Breast epithelium (tissue), 4 donors: ENCODE results near the gene AKIRIN2. TPM values are rescaled to one million over a fixed set of nuclear protein-coding genes. Genes with fewer than 3 reads are reported as not detected.
A peak's percentile ranks its signal among the peaks of the same experiment; 100 is the strongest.

Experiments used
- DNase-seq, 2 donors: peaks; one replicate each; pipeline ENCODE4 v3.0.0-alpha.2; 2019; ENCODE audit warnings: low spot score in 2 of 2
- H3K27ac ChIP-seq, 2 donors: fragments of 200-600 bp; sonication (generic) in 1 of 2; one replicate each; pipeline ENCODE4 v1.5.1; 2016 to 2019; ENCODE audit warnings: mild to moderate bottlenecking in 1 of 2
- H3K27me3 ChIP-seq, 2 donors: fragments of 200-600 bp; sonication (generic) in 1 of 2; one replicate each; pipeline versions ENCODE4 v1.5.1 to v1.6.0; 2017 to 2019; ENCODE audit warnings: control low read depth in 1 of 2, mild to moderate bottlenecking in 1 of 2
- H3K36me3 ChIP-seq: fragments of 200-600 bp; one replicate; pipeline ENCODE4 v1.5.1; 2019
- H3K4me1 ChIP-seq, 2 donors: fragments of 200-600 bp; sonication (generic); one replicate each; pipeline ENCODE4 v1.5.1; 2016 to 2019; ENCODE audit warnings: control low read depth in 1 of 2
- H3K4me3 ChIP-seq, 3 donors: fragments of 200-600 bp; sonication (generic); 1 replicate in 2 of 3; 2 replicates in 1 of 3; pipeline ENCODE4 v1.5.1; 2016 to 2019; ENCODE audit warnings: mild to moderate bottlenecking in 3 of 3, moderate library complexity in 2 of 3
- H3K9me3 ChIP-seq, 2 donors: fragments of 200-600 bp; sonication (generic) in 1 of 2; one replicate each; pipeline ENCODE4 v1.5.1; 2016 to 2019; ENCODE audit warnings: control low read depth in 1 of 2
- POLR2A ChIP-seq: fragments of 450-650 bp; IDR thresholded peaks from one replicate; pipeline ENCODE4 v1.6.1; 2016; ENCODE audit warnings: antibody characterized with exemption, mild to moderate bottlenecking, moderate library complexity
- POLR2AphosphoS5 ChIP-seq, 3 donors: sonication (generic); formaldehyde crosslinking; IDR thresholded peaks; one replicate each; pipeline ENCODE4 v1.6.1; 2017; ENCODE audit warnings: antibody characterized with exemption in 3 of 3
- intact Hi-C: fragments of 100-400 bp; cut with DNase I; formaldehyde crosslinking; loops from one replicate; pipeline ENCODE4 v1.15.1; 2023; ENCODE audit warnings: low total_unique reads
- total RNA-seq, 3 donors: library from RNA; depleted of rRNA; stranded (reverse); fragments of >200 nt; gene quantifications; one replicate each; pipeline ENCODE4 v1.1.0, GENCODE V29; 2016
- TF ChIP-seq, protein P1 (sequence below), 3 donors: fragments of 450-650 bp; IDR thresholded peaks; one replicate each; pipeline ENCODE4 v1.5.1; 2016 to 2017; ENCODE audit warnings: antibody characterized with exemption in 3 of 3, mild to moderate bottlenecking in 3 of 3, moderate library complexity in 3 of 3

Gene AKIRIN2
- total RNA-seq, 3 donors from 2014 or later: 18.4 to 30.6 (median 22.8) TPM

DNA sequence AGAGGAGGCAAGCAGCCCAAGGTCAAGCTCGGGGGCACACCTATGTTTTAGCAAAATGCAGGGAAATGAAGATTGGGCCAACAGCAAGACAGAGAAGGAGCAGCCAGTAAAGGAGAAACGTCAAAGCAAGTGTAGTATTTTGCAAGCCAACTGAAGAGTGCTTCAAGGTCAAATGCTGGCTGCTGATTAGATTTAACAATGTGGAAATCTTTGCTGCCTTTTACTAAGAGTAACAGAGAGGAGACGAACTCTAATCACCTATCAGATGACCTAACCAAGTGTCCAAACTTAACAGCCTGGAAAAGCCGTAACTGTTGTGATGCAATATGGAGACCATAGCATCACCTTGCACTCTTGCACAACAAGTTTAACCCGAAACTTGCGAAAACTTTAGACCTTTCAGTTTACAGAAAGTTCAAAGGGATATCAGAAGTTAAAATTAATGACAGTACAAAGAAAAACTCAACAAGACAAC, 30.4 kb downstream of the AKIRIN2 start:
- no peak for DNase-seq
- peaks cover 4% of the 10 kb centered on the region for H3K36me3 ChIP-seq
- TF ChIP-seq POLR2AphosphoS5 (IDR thresholded peaks at IDR 0.05) (no peak), POLR2A (no peak)
- TF ChIP-seq, protein P1, sequence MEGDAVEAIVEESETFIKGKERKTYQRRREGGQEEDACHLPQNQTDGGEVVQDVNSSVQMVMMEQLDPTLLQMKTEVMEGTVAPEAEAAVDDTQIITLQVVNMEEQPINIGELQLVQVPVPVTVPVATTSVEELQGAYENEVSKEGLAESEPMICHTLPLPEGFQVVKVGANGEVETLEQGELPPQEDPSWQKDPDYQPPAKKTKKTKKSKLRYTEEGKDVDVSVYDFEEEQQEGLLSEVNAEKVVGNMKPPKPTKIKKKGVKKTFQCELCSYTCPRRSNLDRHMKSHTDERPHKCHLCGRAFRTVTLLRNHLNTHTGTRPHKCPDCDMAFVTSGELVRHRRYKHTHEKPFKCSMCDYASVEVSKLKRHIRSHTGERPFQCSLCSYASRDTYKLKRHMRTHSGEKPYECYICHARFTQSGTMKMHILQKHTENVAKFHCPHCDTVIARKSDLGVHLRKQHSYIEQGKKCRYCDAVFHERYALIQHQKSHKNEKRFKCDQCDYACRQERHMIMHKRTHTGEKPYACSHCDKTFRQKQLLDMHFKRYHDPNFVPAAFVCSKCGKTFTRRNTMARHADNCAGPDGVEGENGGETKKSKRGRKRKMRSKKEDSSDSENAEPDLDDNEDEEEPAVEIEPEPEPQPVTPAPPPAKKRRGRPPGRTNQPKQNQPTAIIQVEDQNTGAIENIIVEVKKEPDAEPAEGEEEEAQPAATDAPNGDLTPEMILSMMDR (IDR thresholded peaks at IDR 0.05): no peak
- H3K27me3 ChIP-seq: no peaks in the 10 kb centered on the region
- H3K4me3 ChIP-seq: no peak overlapping the region
- no peaks in the 10 kb centered on the region for H3K9me3 ChIP-seq
- intact Hi-C loops: no loop called here
- H3K27ac ChIP-seq: peak overlapping the region in 1 of 2 donors; percentile 14
- no peaks in the 10 kb centered on the region for H3K4me1 ChIP-seq

DNA sequence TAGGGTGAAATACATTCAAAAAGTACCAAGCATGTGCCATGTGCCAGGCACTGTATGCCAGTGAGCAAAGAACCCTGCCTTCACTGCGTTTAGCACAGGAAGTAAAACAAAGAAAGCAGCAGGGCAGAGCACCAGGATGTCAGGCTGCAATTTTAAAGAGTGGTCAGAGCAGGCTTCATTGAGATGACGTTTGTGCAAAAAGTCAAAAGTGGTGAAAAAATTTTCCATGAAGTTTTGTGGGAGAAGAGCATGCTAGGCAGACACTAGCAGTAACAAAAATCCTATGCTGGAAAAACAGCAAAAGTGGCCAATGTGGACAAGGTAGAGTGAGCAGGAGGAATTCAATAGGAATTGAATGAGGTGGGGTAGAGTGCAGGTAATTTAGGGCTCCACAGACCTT, 31.3 kb downstream of the AKIRIN2 start:
- Histone ChIP-seq H3K27me3 (no peaks in the 10 kb centered on the region), H3K36me3 (peaks cover 3% of the 10 kb centered on the region), H3K4me1 (no peaks in the 10 kb centered on the region), H3K4me3 (no peak overlapping the region), H3K9me3 (no peaks in the 10 kb centered on the region), H3K27ac (no peak overlapping the region)
- TF ChIP-seq POLR2A: no peak
- TF ChIP-seq, protein P1 (IDR thresholded peaks at IDR 0.05): no peak
- intact Hi-C loops: no loop called here
- DNase-seq: no peak

DNA sequence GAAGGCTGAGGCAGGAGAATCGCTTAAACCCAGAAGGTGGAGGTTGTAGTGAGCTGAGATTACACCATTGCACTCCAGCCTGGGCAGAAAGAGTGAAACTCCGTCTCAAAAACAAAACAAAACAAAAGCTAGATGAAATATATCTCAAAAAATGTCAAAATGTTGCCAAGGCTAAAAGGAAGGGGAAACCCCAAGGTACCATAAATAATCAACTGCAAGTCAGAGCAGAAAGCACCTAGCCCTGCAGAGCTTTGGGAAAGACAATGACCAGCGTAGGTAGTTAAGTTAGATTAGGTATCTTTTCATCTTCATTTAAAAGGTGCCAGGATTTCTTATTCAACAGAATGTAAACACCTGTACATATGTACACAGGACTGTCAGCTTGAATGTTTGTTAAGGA, 33.0 kb downstream of the AKIRIN2 start:
- H3K9me3 ChIP-seq: no peaks in the 10 kb centered on the region
- no peaks in the 10 kb centered on the region for H3K27me3 ChIP-seq
- H3K27ac ChIP-seq: no peak overlapping the region
- intact Hi-C loops: no loop called here
- H3K36me3 ChIP-seq: no peaks in the 10 kb centered on the region
- TF ChIP-seq POLR2AphosphoS5 (IDR thresholded peaks at IDR 0.05): no peak
- TF ChIP-seq POLR2A: no peak
- TF ChIP-seq, protein P1 (IDR thresholded peaks at IDR 0.05): no peak
- H3K4me1 ChIP-seq: no peaks in the 10 kb centered on the region
- no peak for DNase-seq
- no peak overlapping the region for H3K4me3 ChIP-seq

DNA sequence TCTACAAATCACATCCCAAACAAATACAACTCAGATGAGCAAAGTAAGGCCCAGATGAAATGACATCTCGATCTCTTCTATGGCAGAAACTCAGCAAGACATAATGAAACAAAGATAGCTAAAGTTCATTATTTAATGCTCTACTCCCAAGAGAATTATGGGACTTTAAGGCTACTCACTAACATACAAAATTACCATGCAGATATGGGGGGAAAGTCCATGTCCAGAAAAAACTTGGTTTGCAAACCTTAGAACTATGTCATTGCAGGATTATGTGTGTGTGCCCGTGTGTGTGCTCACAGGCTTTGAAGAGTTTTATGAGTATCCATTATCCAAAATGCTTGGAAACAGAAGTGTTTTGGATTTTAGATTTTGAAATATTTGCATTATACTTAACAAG, 34.0 kb downstream of the AKIRIN2 start:
- Histone ChIP-seq H3K4me3 (no peak overlapping the region), H3K4me1 (no peaks in the 10 kb centered on the region), H3K9me3 (no peaks in the 10 kb centered on the region), H3K36me3 (no peaks in the 10 kb centered on the region), H3K27me3 (no peaks in the 10 kb centered on the region), H3K27ac (no peak overlapping the region)
- TF ChIP-seq POLR2AphosphoS5 (IDR thresholded peaks at IDR 0.05): no peak
- no peak for TF ChIP-seq POLR2A
- TF ChIP-seq, protein P1 (IDR thresholded peaks at IDR 0.05): no peak
- intact Hi-C loops: no loop called here
- no peak for DNase-seq

DNA sequence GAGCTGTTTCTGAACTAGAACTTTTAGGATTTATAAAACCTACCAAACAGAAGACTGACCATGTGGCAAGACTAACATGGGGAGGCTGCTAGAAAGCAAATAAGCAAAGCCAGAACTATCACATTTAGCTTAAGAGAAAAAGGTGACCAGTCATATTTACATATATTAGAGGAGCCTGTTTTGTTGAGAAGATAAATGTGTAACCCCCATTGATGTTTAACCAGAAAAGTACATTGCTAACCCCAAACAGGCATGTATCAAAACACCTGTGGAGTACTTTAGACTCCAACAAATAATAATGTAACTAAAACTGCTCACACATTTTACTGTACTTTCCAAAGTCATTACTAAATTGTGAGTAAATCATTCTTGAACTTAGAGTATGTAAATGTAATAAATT, 35.0 kb downstream of the AKIRIN2 start:
- Histone ChIP-seq H3K36me3 (no peaks in the 10 kb centered on the region), H3K9me3 (no peaks in the 10 kb centered on the region), H3K4me3 (no peak overlapping the region), H3K4me1 (no peaks in the 10 kb centered on the region), H3K27me3 (no peaks in the 10 kb centered on the region), H3K27ac (no peak overlapping the region)
- TF ChIP-seq POLR2AphosphoS5 (IDR thresholded peaks at IDR 0.05) (no peak), POLR2A (no peak)
- TF ChIP-seq, protein P1 (IDR thresholded peaks at IDR 0.05): no peak
- intact Hi-C loops: no loop called here
- DNase-seq: no peak
